Measurements from ENCODE around the gene RERG. TPM values are rescaled to one million over a fixed set of nuclear protein-coding genes. Genes with fewer than 3 reads are reported as not detected.

The RERG gene
- total RNA-seq, 1 donor from 2014 or later = 0.14 TPM

DNA sequence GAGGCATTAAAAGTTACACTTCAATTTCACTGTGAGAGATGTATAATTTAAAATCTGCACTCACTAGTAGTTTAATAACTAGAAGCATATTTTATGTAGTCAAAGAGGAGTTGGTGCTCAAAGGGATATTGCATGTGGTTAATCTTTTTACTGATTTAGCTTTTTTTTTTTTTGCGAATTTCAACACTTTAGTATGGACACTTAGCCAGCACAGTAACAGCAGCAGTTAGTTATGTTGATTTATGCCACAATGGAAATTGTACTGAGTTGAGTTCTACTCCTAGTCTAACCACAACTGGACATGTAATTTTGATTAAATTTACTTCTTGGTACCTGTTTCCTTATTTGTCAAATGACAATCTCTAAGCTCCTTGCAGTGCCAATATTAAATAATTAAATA lies 104.2 kb downstream of the RERG start:
- no peak overlapping the region for H3K27ac Mint-ChIP-seq (ENCODE audit: unreplicated experiment)
- Histone ChIP-seq H3K27me3 (ENCODE audit: insufficient read depth, low read length) (no peaks in the 10 kb centered on the region), H3K36me3 (ENCODE audit: insufficient read depth, low read length) (no peaks in the 10 kb centered on the region), H3K9ac (ENCODE audit: low read length) (no peak overlapping the region), H3K9me3 (ENCODE audit: insufficient read depth, low read depth, low read length) (no peaks in the 10 kb centered on the region), H3K27ac (ENCODE audit: low read depth, low read length) (no peak overlapping the region), H3K4me1 (ENCODE audit: insufficient read depth, low read length) (no peaks in the 10 kb centered on the region), H2AFZ (ENCODE audit: low read depth, low read length) (no peak overlapping the region), H3K4me3 (ENCODE audit: insufficient read depth, low read depth, low read length) (no peak overlapping the region), H4K20me1 (ENCODE audit: insufficient read depth, low read length) (no peaks in the 10 kb centered on the region), H3K4me2 (ENCODE audit: low read length) (no peak overlapping the region), H3K79me2 (ENCODE audit: insufficient read depth, low read length) (no peaks in the 10 kb centered on the region)
- DNase-seq (ENCODE audit: low read depth) = no peak
- H3K27me3 Mint-ChIP-seq (ENCODE audit: low read depth, unreplicated experiment) = no peaks in the 10 kb centered on the region
- no peaks in the 10 kb centered on the region for H3K9me3 Mint-ChIP-seq (ENCODE audit: unreplicated experiment)
- no peaks in the 10 kb centered on the region for H3K36me3 Mint-ChIP-seq (ENCODE audit: low read depth, unreplicated experiment)
- FAIRE-seq = no peak
- H3K4me3 Mint-ChIP-seq (ENCODE audit: unreplicated experiment) = no peak overlapping the region
- no peak for TF ChIP-seq EZH2 (IDR thresholded peaks at IDR 0.05; ENCODE audit: insufficient read depth, low read length)
- TF ChIP-seq, protein P1, sequence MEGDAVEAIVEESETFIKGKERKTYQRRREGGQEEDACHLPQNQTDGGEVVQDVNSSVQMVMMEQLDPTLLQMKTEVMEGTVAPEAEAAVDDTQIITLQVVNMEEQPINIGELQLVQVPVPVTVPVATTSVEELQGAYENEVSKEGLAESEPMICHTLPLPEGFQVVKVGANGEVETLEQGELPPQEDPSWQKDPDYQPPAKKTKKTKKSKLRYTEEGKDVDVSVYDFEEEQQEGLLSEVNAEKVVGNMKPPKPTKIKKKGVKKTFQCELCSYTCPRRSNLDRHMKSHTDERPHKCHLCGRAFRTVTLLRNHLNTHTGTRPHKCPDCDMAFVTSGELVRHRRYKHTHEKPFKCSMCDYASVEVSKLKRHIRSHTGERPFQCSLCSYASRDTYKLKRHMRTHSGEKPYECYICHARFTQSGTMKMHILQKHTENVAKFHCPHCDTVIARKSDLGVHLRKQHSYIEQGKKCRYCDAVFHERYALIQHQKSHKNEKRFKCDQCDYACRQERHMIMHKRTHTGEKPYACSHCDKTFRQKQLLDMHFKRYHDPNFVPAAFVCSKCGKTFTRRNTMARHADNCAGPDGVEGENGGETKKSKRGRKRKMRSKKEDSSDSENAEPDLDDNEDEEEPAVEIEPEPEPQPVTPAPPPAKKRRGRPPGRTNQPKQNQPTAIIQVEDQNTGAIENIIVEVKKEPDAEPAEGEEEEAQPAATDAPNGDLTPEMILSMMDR (IDR thresholded peaks at IDR 0.05; ENCODE audit: insufficient read depth, low read depth, low read length) = no peak
- H3K4me1 Mint-ChIP-seq (ENCODE audit: low read depth, unreplicated experiment) = no peaks in the 10 kb centered on the region

DNA sequence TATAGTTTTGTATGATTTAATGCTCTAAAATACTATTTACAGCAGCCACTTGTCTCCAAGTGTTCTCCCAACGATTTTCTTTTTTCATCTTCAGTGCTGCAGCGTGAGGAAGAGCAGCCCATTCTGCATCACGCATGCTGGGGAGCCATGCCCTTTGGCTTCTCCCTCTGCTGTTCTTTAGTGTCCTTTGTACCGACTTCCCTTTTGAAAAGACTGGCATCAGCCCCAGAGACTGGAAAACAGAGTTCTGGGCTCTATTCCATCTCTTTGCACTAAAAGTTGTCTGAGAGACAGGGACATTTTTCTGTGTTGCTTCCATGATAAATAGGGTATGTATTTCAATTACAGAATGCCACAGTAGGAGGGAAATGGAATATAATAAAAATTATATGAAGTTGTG lies 105.1 kb downstream of the RERG start:
- Mint-ChIP-seq H3K9me3 (ENCODE audit: unreplicated experiment) (no peaks in the 10 kb centered on the region), H3K27me3 (ENCODE audit: low read depth, unreplicated experiment) (no peaks in the 10 kb centered on the region), H3K4me1 (ENCODE audit: low read depth, unreplicated experiment) (no peaks in the 10 kb centered on the region), H3K36me3 (ENCODE audit: low read depth, unreplicated experiment) (no peaks in the 10 kb centered on the region), H3K4me3 (ENCODE audit: unreplicated experiment) (no peak overlapping the region), H3K27ac (ENCODE audit: unreplicated experiment) (no peak overlapping the region)
- H3K4me3 ChIP-seq (ENCODE audit: insufficient read depth, low read depth, low read length) = no peak overlapping the region
- H2AFZ ChIP-seq (ENCODE audit: low read depth, low read length) = no peak overlapping the region
- H4K20me1 ChIP-seq (ENCODE audit: insufficient read depth, low read length) = no peaks in the 10 kb centered on the region
- H3K4me1 ChIP-seq (ENCODE audit: insufficient read depth, low read length) = no peaks in the 10 kb centered on the region
- DNase-seq (ENCODE audit: low read depth) (no peak), FAIRE-seq (no peak)
- H3K79me2 ChIP-seq (ENCODE audit: insufficient read depth, low read length) = no peaks in the 10 kb centered on the region
- no peaks in the 10 kb centered on the region for H3K9me3 ChIP-seq (ENCODE audit: insufficient read depth, low read depth, low read length)
- no peaks in the 10 kb centered on the region for H3K27me3 ChIP-seq (ENCODE audit: insufficient read depth, low read length)
- no peak overlapping the region for H3K4me2 ChIP-seq (ENCODE audit: low read length)
- TF ChIP-seq, protein P1 (IDR thresholded peaks at IDR 0.05; ENCODE audit: insufficient read depth, low read depth, low read length) = no peak
- no peak for TF ChIP-seq EZH2 (IDR thresholded peaks at IDR 0.05; ENCODE audit: insufficient read depth, low read length)
- H3K27ac ChIP-seq (ENCODE audit: low read depth, low read length) = no peak overlapping the region
- H3K9ac ChIP-seq (ENCODE audit: low read length) = no peak overlapping the region
- H3K36me3 ChIP-seq (ENCODE audit: insufficient read depth, low read length) = no peaks in the 10 kb centered on the region

DNA sequence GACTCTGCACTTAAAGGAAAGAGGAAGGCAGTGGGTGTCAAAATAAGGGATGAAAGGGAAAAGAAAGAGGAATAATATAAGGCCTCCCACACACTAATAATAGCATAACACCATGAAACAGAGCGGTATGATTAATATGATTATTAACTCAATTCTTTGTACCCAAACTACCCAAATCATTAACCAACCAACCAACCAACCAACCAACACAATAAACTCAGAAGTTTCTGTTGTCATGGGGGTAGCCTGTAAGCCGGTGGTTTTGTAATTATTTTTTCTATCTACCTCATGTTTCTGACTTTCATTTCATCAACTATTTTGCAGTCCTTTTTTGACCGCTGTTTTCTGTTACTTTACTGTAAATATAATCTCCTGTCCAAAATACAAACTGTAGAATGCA lies 105.8 kb downstream of the RERG start:
- no peaks in the 10 kb centered on the region for H3K9me3 ChIP-seq (ENCODE audit: insufficient read depth, low read depth, low read length)
- H3K27me3 Mint-ChIP-seq (ENCODE audit: low read depth, unreplicated experiment) = no peaks in the 10 kb centered on the region
- H2AFZ ChIP-seq (ENCODE audit: low read depth, low read length) = no peak overlapping the region
- H3K79me2 ChIP-seq (ENCODE audit: insufficient read depth, low read length) = no peaks in the 10 kb centered on the region
- TF ChIP-seq, protein P1 (IDR thresholded peaks at IDR 0.05; ENCODE audit: insufficient read depth, low read depth, low read length) = no peak
- no peak for TF ChIP-seq EZH2 (IDR thresholded peaks at IDR 0.05; ENCODE audit: insufficient read depth, low read length)
- FAIRE-seq (no peak), DNase-seq (ENCODE audit: low read depth) (no peak)
- no peaks in the 10 kb centered on the region for H3K27me3 ChIP-seq (ENCODE audit: insufficient read depth, low read length)
- H3K4me1 ChIP-seq (ENCODE audit: insufficient read depth, low read length) = no peaks in the 10 kb centered on the region
- no peak overlapping the region for H3K4me2 ChIP-seq (ENCODE audit: low read length)
- H3K36me3 ChIP-seq (ENCODE audit: insufficient read depth, low read length) = no peaks in the 10 kb centered on the region
- H3K27ac ChIP-seq (ENCODE audit: low read depth, low read length) = no peak overlapping the region
- no peaks in the 10 kb centered on the region for H3K4me1 Mint-ChIP-seq (ENCODE audit: low read depth, unreplicated experiment)
- H3K4me3 ChIP-seq (ENCODE audit: insufficient read depth, low read depth, low read length) = no peak overlapping the region
- H3K4me3 Mint-ChIP-seq (ENCODE audit: unreplicated experiment) = no peak overlapping the region
- H3K9me3 Mint-ChIP-seq (ENCODE audit: unreplicated experiment) = peaks cover 2% of the 10 kb centered on the region
- H3K36me3 Mint-ChIP-seq (ENCODE audit: low read depth, unreplicated experiment) = no peaks in the 10 kb centered on the region
- no peaks in the 10 kb centered on the region for H4K20me1 ChIP-seq (ENCODE audit: insufficient read depth, low read length)
- H3K27ac Mint-ChIP-seq (ENCODE audit: unreplicated experiment) = no peak overlapping the region
- no peak overlapping the region for H3K9ac ChIP-seq (ENCODE audit: low read length)

Data from astrocyte (in vitro differentiated cells and primary cell).